Measurements from ENCODE around the gene SRP68. TPM values are rescaled to one million over a fixed set of nuclear protein-coding genes. Genes with fewer than 3 reads are reported as not detected.

The SRP68 gene
- total and polyA plus RNA-seq, 2 donors (not counting 1 experiment from before 2014, with no cell fraction given) = 29.6 to 82.3 TPM

- ChIA-PET CTCF (interaction anchor here (0.5 to 16.8 kb wide), 20 partner anchors 9 to 1408 kb away, joined by 3 to 435 read pairs (median 4); no protein-coding TSS in a partner anchor), POLR2A (interaction anchor here (0.6 to 1.0 kb wide), 2 partner anchors 59 to 154 kb away, joined by 3 read pairs; no protein-coding TSS in a partner anchor)
- peak; percentile 11 for ATAC-seq (ENCODE audit: low read depth)
- intact Hi-C loops (cut with micrococcal nuclease) = loop anchor here (1.0 kb wide), 4 partner anchors 19 to 177 kb away; partner anchors contain the start of gene FOXJ1
- peak overlapping the region; percentile 53 for H3K27ac Mint-ChIP-seq
- H3K4me1 ChIP-seq (ENCODE audit: control insufficient read depth in 2 of 2, insufficient read depth in 2 of 2, low read length in 2 of 2) = peaks cover 18 to 21% of the 10 kb centered on the region in 2 donors
- H3K27ac ChIP-seq (ENCODE audit: low read length in 2 of 2) = no peak overlapping the region
- peak overlapping the region; percentile 70 for H3K9ac ChIP-seq (ENCODE audit: low read length)
- H3K36me3 ChIP-seq (replicated peaks in 1 of 2; ENCODE audit: control extremely low read depth in 1 of 2, control insufficient read depth in 1 of 2, extremely low read depth in 1 of 2, insufficient read depth in 2 of 2, low read length in 1 of 2) = no peaks in the 10 kb centered on the region
- peaks cover 16% of the 10 kb centered on the region for H3K4me1 Mint-ChIP-seq
- WGBS (ENCODE audit: insufficient coverage) = 16% methylated on average over 42 of the region's 42 CpGs
- no peaks in the 10 kb centered on the region for H4K20me1 ChIP-seq (ENCODE audit: control insufficient read depth, insufficient read depth, low read length, poor library complexity, severe bottlenecking)
- H3K4me3 Mint-ChIP-seq = peak overlapping the region; percentile 71
- H3K27me3 ChIP-seq (replicated peaks in 1 of 4; ENCODE audit: control extremely low read depth in 1 of 4, control insufficient read depth in 3 of 4, insufficient read depth in 4 of 4, low read length in 3 of 4) = peaks cover 0 to 6% (median 0%) of the 10 kb centered on the region in 4 experiments
- TF ChIP-seq EZH2 (IDR thresholded peaks at IDR 0.05; ENCODE audit: borderline replicate concordance, insufficient read depth, low read depth, low read length, poor library complexity, severe bottlenecking) (no peak), CTCF (IDR thresholded peaks at IDR 0.05) (no peak)
- peak overlapping the region; percentile 99 for H3K4me2 ChIP-seq (replicated peaks; ENCODE audit: low read depth, low read length, poor library complexity, severe bottlenecking)
- peak overlapping the region; percentile 85 for H2AFZ ChIP-seq (ENCODE audit: insufficient read depth, low read depth, low read length, poor library complexity, severe bottlenecking)
- peak overlapping the region in 4 of 5 experiments; percentile 32 to 66 (median 50) for H3K4me3 ChIP-seq (ENCODE audit: control extremely low read depth in 1 of 5, extremely low read depth in 1 of 5, insufficient read depth in 1 of 5, low read depth in 2 of 5, low read length in 4 of 5)
- H3K27me3 Mint-ChIP-seq = peaks cover 2% of the 10 kb centered on the region
- H3K9me3 ChIP-seq (ENCODE audit: control extremely low read depth in 1 of 3, control insufficient read depth in 2 of 3, insufficient read depth in 1 of 3, low read length in 2 of 3) = no peaks in the 10 kb centered on the region
- H3K9me3 Mint-ChIP-seq (ENCODE audit: insufficient read depth) = no peaks in the 10 kb centered on the region
- DNase-seq = peak; percentile 49
- no peaks in the 10 kb centered on the region for H3K79me2 ChIP-seq (ENCODE audit: control insufficient read depth, insufficient read depth, low read length)
Measured at GRCh38 chr17:76121932-76122430, 49.7 kb upstream of the SRP68 start.

GRCh38 chr17:76120658-76121008 is 48.3 kb upstream of the SRP68 start:
- Histone ChIP-seq H3K36me3 (replicated peaks in 1 of 2; ENCODE audit: control extremely low read depth in 1 of 2, control insufficient read depth in 1 of 2, extremely low read depth in 1 of 2, insufficient read depth in 2 of 2, low read length in 1 of 2) (no peaks in the 10 kb centered on the region), H3K79me2 (ENCODE audit: control insufficient read depth, insufficient read depth, low read length) (no peaks in the 10 kb centered on the region), H3K4me1 (ENCODE audit: control insufficient read depth in 2 of 2, insufficient read depth in 2 of 2, low read length in 2 of 2) (peaks cover 18 to 21% of the 10 kb centered on the region in 2 donors), H3K27ac (ENCODE audit: low read length in 2 of 2) (no peak overlapping the region), H3K4me2 (replicated peaks; ENCODE audit: low read depth, low read length, poor library complexity, severe bottlenecking) (peak overlapping the region; percentile 99), H4K20me1 (ENCODE audit: control insufficient read depth, insufficient read depth, low read length, poor library complexity, severe bottlenecking) (no peaks in the 10 kb centered on the region), H3K4me3 (ENCODE audit: control extremely low read depth in 1 of 5, extremely low read depth in 1 of 5, insufficient read depth in 1 of 5, low read depth in 2 of 5, low read length in 4 of 5) (no peak overlapping the region), H2AFZ (ENCODE audit: insufficient read depth, low read depth, low read length, poor library complexity, severe bottlenecking) (no peak overlapping the region), H3K27me3 (replicated peaks in 1 of 4; ENCODE audit: control extremely low read depth in 1 of 4, control insufficient read depth in 3 of 4, insufficient read depth in 4 of 4, low read length in 3 of 4) (peaks cover 0 to 6% (median 0%) of the 10 kb centered on the region in 4 experiments), H3K9me3 (ENCODE audit: control extremely low read depth in 1 of 3, control insufficient read depth in 2 of 3, insufficient read depth in 1 of 3, low read length in 2 of 3) (no peaks in the 10 kb centered on the region), H3K9ac (ENCODE audit: low read length) (no peak overlapping the region)
- Mint-ChIP-seq H3K9me3 (ENCODE audit: insufficient read depth) (no peaks in the 10 kb centered on the region), H3K4me3 (peak overlapping the region; percentile 23), H3K27ac (no peak overlapping the region), H3K4me1 (peaks cover 16% of the 10 kb centered on the region), H3K27me3 (peaks cover 2% of the 10 kb centered on the region)
- DNase-seq = no peak
- ChIA-PET POLR2A (interaction anchor here (1.2 kb wide), 1 partner anchor 158 kb away, joined by 8 read pairs; no protein-coding TSS in a partner anchor), CTCF (interaction anchor here (0.6 to 16.8 kb wide), 13 partner anchors 10 to 381 kb away, joined by 3 to 435 read pairs (median 5); no protein-coding TSS in a partner anchor)
- WGBS (ENCODE audit: insufficient coverage) = 100% methylated on average over 5 of the region's 5 CpGs
- TF ChIP-seq EZH2 (IDR thresholded peaks at IDR 0.05; ENCODE audit: borderline replicate concordance, insufficient read depth, low read depth, low read length, poor library complexity, severe bottlenecking) (no peak), CTCF (IDR thresholded peaks at IDR 0.05) (no peak)
- intact Hi-C loops (cut with micrococcal nuclease) = loop anchor here (1.0 kb wide), 4 partner anchors 21 to 179 kb away; partner anchors contain the start of gene FOXJ1
- ATAC-seq (ENCODE audit: low read depth) = no peak
